Measurements from ENCODE around the gene GUCY2C.
A peak's percentile ranks its signal among the peaks of the same experiment; 100 is the strongest.

GUCY2C gene

DNA sequence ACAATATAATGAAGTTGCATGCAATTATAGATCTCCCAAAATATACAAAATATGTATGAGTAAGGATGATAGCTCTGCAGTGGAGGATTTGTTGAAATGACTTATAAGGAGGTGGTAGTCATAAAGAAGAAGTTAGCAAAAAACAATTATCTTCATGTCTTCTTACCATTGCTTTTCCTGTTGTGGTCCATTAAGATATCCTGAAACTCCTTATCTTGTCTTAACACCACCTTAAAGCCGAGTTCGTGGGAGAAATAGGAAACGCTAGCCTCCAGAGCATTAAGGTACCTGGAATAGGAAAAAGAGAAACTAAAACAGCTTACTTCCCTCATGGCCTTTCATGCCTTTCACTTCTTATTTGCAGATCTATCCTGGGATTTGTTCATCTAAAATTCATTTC is 15.2 kb downstream of the GUCY2C start:
- ChIA-PET CTCF (no interaction called here), POLR2A (no interaction called here)
- DNase-seq (ENCODE audit: extremely low spot score): no peak
- TF ChIP-seq ELF4 (IDR thresholded peaks at IDR 0.05): no peak
- no peak for TF ChIP-seq FOXK2 (IDR thresholded peaks at IDR 0.05)
- TF ChIP-seq ARNT (IDR thresholded peaks at IDR 0.05): no peak
- TF ChIP-seq FOXA1 (IDR thresholded peaks at IDR 0.05): no peak
- no peak for TF ChIP-seq SP1 (IDR thresholded peaks at IDR 0.05)
- no peak for TF ChIP-seq SUZ12 (IDR thresholded peaks at IDR 0.05)
- no peak for TF ChIP-seq LEF1 (IDR thresholded peaks at IDR 0.05; ENCODE audit: borderline replicate concordance)
- TF ChIP-seq FOXM1 (IDR thresholded peaks at IDR 0.05; ENCODE audit: borderline replicate concordance): no peak
- TF ChIP-seq ZNF384 (IDR thresholded peaks at IDR 0.05): no peak
- no peak for TF ChIP-seq BHLHE40 (IDR thresholded peaks at IDR 0.05; ENCODE audit: borderline replicate concordance)
- TF ChIP-seq, protein P1, sequence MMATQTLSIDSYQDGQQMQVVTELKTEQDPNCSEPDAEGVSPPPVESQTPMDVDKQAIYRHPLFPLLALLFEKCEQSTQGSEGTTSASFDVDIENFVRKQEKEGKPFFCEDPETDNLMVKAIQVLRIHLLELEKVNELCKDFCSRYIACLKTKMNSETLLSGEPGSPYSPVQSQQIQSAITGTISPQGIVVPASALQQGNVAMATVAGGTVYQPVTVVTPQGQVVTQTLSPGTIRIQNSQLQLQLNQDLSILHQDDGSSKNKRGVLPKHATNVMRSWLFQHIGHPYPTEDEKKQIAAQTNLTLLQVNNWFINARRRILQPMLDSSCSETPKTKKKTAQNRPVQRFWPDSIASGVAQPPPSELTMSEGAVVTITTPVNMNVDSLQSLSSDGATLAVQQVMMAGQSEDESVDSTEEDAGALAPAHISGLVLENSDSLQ (IDR thresholded peaks at IDR 0.05): no peak
- no peak for TF ChIP-seq L3MBTL2 (conservative IDR thresholded peaks at IDR 0.05)
- no peak for TF ChIP-seq TARDBP (IDR thresholded peaks at IDR 0.05)
- TF ChIP-seq CTBP1 (IDR thresholded peaks at IDR 0.05; ENCODE audit: borderline replicate concordance): no peak

DNA sequence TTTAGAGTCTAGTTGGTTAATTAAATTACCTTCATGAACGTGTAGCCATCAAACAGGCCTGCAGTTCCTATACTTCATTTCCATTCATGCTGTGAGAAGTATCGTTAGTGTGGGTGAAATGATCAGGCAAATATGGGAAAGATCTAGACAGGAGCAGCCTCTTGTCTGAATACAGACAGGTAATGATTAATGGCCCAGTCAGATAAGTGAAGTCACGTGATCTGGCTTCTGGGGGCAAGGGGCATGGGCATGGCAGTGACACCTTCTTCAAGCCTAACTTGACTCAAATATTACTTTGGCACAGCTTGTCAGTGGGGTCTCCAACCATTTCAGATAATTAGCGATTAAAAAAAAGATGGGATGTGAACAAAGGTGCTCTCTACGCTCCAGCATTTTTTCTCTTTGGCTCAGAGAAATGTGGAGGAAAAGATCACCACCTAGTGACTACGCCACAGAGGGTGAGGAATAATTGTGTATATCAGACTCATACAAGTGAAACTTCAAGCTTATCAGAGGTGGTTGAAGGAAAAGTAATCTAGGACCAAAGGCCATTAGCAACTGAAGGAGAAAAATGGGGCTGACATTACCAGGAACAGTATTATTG is 17.8 kb downstream of the GUCY2C start:
- no peak for TF ChIP-seq CTBP1 (IDR thresholded peaks at IDR 0.05; ENCODE audit: borderline replicate concordance)
- TF ChIP-seq HDGF (IDR thresholded peaks at IDR 0.05; ENCODE audit: borderline replicate concordance): no peak
- no peak for TF ChIP-seq SUZ12 (IDR thresholded peaks at IDR 0.05)
- TF ChIP-seq FOXK2 (IDR thresholded peaks at IDR 0.05): no peak
- TF ChIP-seq LEF1 (IDR thresholded peaks at IDR 0.05; ENCODE audit: borderline replicate concordance): no peak
- no peak for TF ChIP-seq NFRKB (IDR thresholded peaks at IDR 0.05)
- no peak for TF ChIP-seq ARNT (IDR thresholded peaks at IDR 0.05)
- TF ChIP-seq FOXA1 (IDR thresholded peaks at IDR 0.05): no peak
- no peak for TF ChIP-seq TARDBP (IDR thresholded peaks at IDR 0.05)
- TF ChIP-seq ELF4 (IDR thresholded peaks at IDR 0.05): no peak
- TF ChIP-seq L3MBTL2 (conservative IDR thresholded peaks at IDR 0.05): no peak
- no peak for TF ChIP-seq ZNF384 (IDR thresholded peaks at IDR 0.05)
- TF ChIP-seq FOXM1 (IDR thresholded peaks at IDR 0.05; ENCODE audit: borderline replicate concordance): no peak
- TF ChIP-seq BHLHE40 (IDR thresholded peaks at IDR 0.05; ENCODE audit: borderline replicate concordance): no peak
- CTCF ChIA-PET: no interaction called here
- no peak for DNase-seq (ENCODE audit: extremely low spot score)
- POLR2A ChIA-PET: no interaction called here

DNA sequence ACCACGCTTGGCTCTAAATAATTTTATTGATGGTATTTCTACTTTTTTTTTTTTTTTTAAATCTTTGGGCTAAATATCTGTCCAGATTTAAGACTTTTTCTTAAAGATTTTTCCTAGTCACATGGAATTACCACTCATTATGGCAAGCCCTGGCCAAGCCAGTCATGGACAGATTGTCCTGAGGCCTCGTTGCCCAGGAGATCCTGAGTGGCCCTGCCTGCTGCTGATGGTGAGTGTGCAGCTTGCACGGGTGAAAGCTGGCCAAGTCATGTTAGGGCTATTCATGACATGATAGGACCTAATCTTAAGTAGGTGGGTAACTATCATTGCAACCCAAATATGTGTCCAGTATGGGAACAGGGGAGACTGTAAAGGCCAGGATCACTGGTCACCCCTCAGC is 27.8 kb downstream of the GUCY2C start:
- ChIA-PET POLR2A (no interaction called here), CTCF (no interaction called here)
- TF ChIP-seq FOXA1 (IDR thresholded peaks at IDR 0.05) (no peak), HDGF (IDR thresholded peaks at IDR 0.05; ENCODE audit: borderline replicate concordance) (no peak), ZNF384 (IDR thresholded peaks at IDR 0.05) (no peak), NFRKB (IDR thresholded peaks at IDR 0.05) (no peak), TARDBP (IDR thresholded peaks at IDR 0.05) (no peak), L3MBTL2 (conservative IDR thresholded peaks at IDR 0.05) (no peak), FOXK2 (IDR thresholded peaks at IDR 0.05) (no peak), ELF4 (IDR thresholded peaks at IDR 0.05) (no peak), FOXM1 (IDR thresholded peaks at IDR 0.05; ENCODE audit: borderline replicate concordance) (no peak), BHLHE40 (IDR thresholded peaks at IDR 0.05; ENCODE audit: borderline replicate concordance) (no peak)
- TF ChIP-seq, protein P1 (IDR thresholded peaks at IDR 0.05): no peak
- no peak for DNase-seq (ENCODE audit: extremely low spot score)

DNA sequence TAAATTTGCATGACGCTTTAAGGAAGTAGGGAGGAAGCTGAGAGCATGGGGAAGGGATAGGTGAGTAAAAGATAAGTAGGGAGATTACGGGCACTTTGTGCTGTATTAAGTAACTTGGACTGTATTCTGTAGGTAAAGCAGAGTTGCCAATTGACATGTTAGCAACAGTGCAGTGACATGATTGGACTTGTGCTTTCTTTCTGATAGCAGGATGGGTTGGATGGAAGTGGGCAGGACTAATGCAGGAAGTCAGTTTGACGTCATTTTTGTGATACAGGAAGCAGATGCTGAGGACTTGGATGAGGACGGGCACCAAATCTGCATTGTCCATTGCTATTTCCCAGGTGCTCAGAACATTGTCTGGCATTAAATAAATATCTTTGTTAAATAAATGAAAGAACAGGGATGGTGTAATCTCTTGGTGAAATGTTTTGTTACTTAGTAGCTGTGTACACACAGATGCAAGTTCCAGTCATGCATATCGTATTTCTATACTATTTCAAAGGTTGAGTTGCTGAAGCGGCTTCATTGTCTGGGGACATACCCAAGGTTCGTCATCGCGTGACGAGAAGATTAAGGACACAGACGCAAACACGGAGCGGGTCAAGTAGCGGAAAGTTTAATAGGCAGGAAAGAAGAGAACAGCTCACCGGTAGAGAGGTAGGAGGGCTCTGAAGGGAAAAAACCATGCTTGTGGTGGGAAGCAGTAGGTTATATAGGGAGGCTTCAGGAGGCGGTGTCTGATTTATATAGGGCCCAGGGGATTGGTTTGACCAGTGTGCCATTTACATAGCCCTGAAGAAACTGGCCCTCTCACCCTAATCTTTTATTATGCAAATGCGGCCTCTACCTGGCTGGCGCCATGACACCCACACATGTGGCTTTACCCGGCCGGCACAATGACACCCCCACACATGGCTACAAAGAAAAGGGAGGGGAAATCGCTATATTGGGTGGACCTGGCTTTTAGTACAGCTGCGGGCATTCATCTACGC is 30.7 kb downstream of the GUCY2C start:
- TF ChIP-seq ELF4 (IDR thresholded peaks at IDR 0.05): no peak
- no peak for TF ChIP-seq HDGF (IDR thresholded peaks at IDR 0.05; ENCODE audit: borderline replicate concordance)
- TF ChIP-seq FOXK2 (IDR thresholded peaks at IDR 0.05): no peak
- TF ChIP-seq CTBP1 (IDR thresholded peaks at IDR 0.05; ENCODE audit: borderline replicate concordance): no peak
- TF ChIP-seq, protein P1 (IDR thresholded peaks at IDR 0.05): no peak
- TF ChIP-seq L3MBTL2 (conservative IDR thresholded peaks at IDR 0.05): no peak
- TF ChIP-seq FOXA1 (IDR thresholded peaks at IDR 0.05): no peak
- no peak for TF ChIP-seq SUZ12 (IDR thresholded peaks at IDR 0.05)
- no peak for TF ChIP-seq TARDBP (IDR thresholded peaks at IDR 0.05)
- POLR2A ChIA-PET: no interaction called here
- CTCF ChIA-PET: interaction anchor here (0.7 kb wide), 2 partner anchors 11 to 36 kb away, joined by 3 to 4 read pairs; no protein-coding TSS in a partner anchor
- DNase-seq (ENCODE audit: extremely low spot score): no peak

DNA sequence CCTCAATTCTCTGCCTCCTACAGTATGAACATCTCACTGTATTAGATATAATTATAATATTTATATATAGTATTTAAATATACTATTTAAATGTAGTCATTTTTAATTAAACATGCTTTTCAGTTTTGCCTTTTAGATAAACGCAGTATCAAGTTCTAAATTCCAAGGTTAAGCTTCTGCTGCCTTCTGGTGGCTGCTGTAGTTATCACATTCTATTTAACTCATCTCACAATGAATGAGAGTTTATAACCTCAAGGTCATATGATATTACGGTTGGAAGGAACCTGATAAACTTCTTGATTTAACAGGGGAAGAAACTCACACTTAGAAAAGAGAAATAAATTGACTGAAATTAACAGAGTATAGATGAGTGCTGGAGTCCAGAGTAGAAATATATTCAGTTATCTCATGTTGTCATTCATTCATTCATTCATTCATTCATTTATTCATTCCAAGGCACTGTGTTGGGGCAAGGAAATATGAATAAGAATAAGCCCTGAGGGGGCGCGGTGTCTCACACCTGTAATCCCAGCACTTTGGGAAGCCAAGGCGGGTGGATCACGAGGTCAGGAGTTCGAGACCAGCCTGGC is 31.9 kb downstream of the GUCY2C start:
- DNase-seq (ENCODE audit: extremely low spot score): peak; percentile 23
- ChIA-PET CTCF (no interaction called here), POLR2A (no interaction called here)
- TF ChIP-seq TARDBP (IDR thresholded peaks at IDR 0.05) (no peak), FOXM1 (IDR thresholded peaks at IDR 0.05; ENCODE audit: borderline replicate concordance) (no peak), ARNT (IDR thresholded peaks at IDR 0.05) (no peak), NFRKB (IDR thresholded peaks at IDR 0.05) (no peak), ZNF384 (IDR thresholded peaks at IDR 0.05) (no peak), FOXK2 (IDR thresholded peaks at IDR 0.05) (no peak), BHLHE40 (IDR thresholded peaks at IDR 0.05; ENCODE audit: borderline replicate concordance) (no peak), HDGF (IDR thresholded peaks at IDR 0.05; ENCODE audit: borderline replicate concordance) (no peak), L3MBTL2 (conservative IDR thresholded peaks at IDR 0.05) (no peak), SUZ12 (IDR thresholded peaks at IDR 0.05) (no peak), CTBP1 (IDR thresholded peaks at IDR 0.05; ENCODE audit: borderline replicate concordance) (no peak), FOXA1 (IDR thresholded peaks at IDR 0.05) (no peak)

Data from HEK293T (cell line).